HG02623 (cell line): ENCODE results near the gene SCN7A.
"Not testable (repeated sequence)": the region's sequence is repeated elsewhere in the genome, so short reads cannot be mapped to it uniquely, and the experiment has no call there.

Experiments used
- ATAC-seq: cut with Tn5 transposase; IDR thresholded peaks from one replicate; pipeline ENCODE4 v1.9.1; 2021; ENCODE audit warnings: moderate library complexity; ENCODE audit not compliant: unreplicated experiment

Gene SCN7A

GRCh38 chr2:166361351-166362153, 132.5 kb downstream of the SCN7A start:
- ATAC-seq = no peak

DNA sequence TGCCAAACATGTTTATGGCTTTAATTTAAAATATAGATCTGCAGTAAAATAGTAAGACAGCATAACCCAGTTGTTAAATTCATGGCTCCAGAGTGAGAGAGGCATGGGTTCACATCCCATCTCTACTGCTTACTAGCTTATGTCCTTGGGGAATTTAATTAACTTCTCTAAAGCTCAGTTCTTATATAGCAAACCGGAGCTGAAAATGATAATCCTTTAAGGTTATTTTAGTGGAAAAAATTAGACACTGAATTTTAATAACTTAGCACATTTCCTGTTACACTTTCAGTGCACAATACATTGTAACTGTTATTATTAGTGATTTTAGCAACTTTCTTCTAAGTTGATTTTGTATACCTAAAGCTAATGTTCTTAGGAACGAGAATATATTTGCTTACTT, 133.1 kb downstream of the SCN7A start:
- no peak for ATAC-seq

DNA sequence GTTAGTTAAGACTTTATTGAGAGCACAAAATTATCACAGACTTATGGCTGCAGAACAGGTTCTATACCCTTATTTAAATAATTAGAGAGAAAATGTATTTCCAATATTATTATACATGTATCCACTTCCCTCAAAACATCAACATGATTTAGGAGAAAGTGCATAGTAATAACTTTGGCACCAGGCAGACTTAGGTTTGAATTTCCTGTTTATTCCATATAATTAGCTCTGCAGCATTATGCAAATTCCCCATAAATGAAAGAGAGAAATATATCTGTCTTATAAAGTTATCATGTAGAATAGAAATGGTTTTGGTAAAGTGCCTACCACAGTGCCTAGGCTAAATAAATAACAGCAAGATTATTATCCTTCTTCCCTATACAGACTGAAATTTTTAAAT, 133.6 kb downstream of the SCN7A start:
- no peak for ATAC-seq

DNA sequence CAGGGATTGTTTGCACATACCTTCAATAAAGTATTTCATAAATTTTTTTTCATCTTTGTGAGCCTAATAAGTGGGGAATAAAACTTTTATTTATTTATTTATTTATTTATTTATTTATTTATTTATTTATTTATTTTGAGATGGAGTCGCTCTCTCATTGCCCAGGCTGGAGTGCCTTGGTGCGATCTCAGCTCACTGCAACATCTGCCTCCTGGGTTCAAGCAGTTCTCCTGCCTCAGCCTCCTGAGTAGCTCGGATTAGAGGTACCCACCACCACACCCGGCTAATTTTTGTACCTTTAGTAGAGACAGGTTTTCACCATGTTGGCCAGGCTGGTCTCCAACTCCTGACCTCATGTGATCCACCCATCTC, 136.1 kb downstream of the SCN7A start:
- ATAC-seq = not testable (repeated sequence)

- no peak for ATAC-seq
Observed at GRCh38 chr2:166357068-166357949, 136.7 kb downstream of the SCN7A start.
